ENCODE results near the gene FEM1B. TPM values are rescaled to one million over a fixed set of nuclear protein-coding genes. Genes with fewer than 3 reads are reported as not detected.

FEM1B gene
- total RNA-seq, 5 donors from 2014 or later (not counting 1 experiment from before 2014, with no cell fraction given): 36.9 to 75.8 (median 55.3) TPM

- no peak for DNase-seq
- Histone ChIP-seq H3K4me3 (ENCODE audit: control insufficient read depth in 1 of 2, extremely low read depth in 1 of 2, low read length in 1 of 2) (no peak overlapping the region), H3K27ac (ENCODE audit: low read length) (no peak overlapping the region), H3K36me3 (ENCODE audit: control insufficient read depth in 2 of 2, extremely low read depth in 1 of 2, insufficient read depth in 1 of 2, low read length in 1 of 2) (peaks cover 6 to 24% of the 10 kb centered on the region in 2 donors), H3K4me1 (ENCODE audit: control insufficient read depth in 1 of 2, extremely low read depth in 1 of 2, insufficient read depth in 2 of 2, low read length in 2 of 2) (peaks cover 0 to 22% of the 10 kb centered on the region in 2 experiments), H3K9me3 (no peaks in the 10 kb centered on the region), H3K27me3 (replicated peaks in 1 of 2; ENCODE audit: control insufficient read depth in 2 of 2, extremely low read depth in 1 of 2, insufficient read depth in 2 of 2, low read length in 1 of 2) (no peaks in the 10 kb centered on the region)
- ATAC-seq (replicated peaks in 1 of 4): no peak
- Mint-ChIP-seq H3K4me3 (no peak overlapping the region), H3K27ac (peak overlapping the region in 1 of 2 donors; percentile 6), H3K27me3 (no peaks in the 10 kb centered on the region), H3K4me1 (peaks cover 44 to 63% (median 63%) of the 10 kb centered on the region in 3 donors), H3K9me3 (no peaks in the 10 kb centered on the region), H3K36me3 (peaks cover 31% of the 10 kb centered on the region)
- POLR2A ChIA-PET: no interaction called here
- CTCF ChIA-PET: no interaction called here
Measured at GRCh38 chr15:68292967-68293366, 15.4 kb downstream of the FEM1B start.

DNA sequence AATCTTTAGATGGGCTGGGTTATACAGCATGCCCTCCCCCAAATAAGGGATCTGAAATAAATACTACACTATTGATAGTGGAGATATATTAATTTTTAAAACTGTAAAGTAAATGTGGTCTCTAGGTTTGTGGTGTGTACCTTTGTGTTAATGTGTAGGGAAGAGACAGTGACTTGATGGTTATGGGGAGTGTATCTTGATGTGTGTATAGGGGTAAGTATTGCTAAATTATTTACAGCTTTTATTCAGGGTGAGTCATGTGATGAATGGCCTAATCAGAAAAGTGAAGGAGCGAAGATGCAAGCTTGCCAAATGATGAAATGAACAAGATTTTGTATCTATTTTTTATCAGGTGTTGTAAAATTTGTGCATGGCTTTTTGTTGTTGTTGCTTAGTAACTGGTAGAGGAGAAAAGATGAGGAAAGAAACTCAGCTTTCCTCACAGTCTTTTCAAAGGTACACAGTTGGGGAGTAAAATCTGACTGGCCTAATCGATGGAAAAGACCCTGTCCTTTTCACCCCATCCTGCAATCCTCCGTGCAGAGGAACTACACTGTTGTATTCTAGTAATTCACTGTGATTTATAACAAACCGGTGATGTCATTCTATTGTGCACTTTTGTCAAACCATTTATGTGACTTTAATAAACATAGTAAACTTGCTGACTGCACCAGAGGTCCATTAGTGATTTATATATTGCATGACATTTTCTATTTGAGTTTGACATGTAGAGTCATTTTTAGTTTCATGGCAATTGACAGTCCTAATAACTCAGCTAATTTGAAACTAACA lies 17.7 kb downstream of the FEM1B start:
- H3K36me3 Mint-ChIP-seq: peaks cover 20% of the 10 kb centered on the region
- H3K4me1 Mint-ChIP-seq: peaks cover 46 to 62% (median 60%) of the 10 kb centered on the region in 3 donors

DNA sequence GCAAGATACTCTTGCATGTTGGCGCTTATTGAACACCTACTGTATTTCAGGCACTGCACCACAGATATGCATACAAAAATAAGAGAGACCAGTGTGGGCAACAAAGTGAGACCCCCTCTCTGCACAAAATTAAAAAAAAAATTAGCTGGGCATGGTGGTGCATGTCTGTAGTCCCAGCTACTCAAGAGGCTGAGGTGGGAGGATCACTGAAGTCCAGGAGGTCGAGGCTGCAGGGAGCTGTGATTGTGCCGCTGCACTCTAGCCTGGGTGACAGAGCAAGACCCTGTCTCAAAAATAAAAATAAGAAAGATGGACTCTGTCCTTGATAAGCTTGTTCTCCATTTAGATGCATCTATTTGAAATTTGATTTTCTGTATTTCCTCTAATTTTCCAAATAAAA lies 20.8 kb downstream of the FEM1B start:
- Mint-ChIP-seq H3K4me3 (peak overlapping the region; percentile 65 to 76 (median 70)), H3K27ac (peak overlapping the region; percentile 84 to 90), H3K9me3 (no peaks in the 10 kb centered on the region), H3K36me3 (peaks cover 7% of the 10 kb centered on the region), H3K27me3 (no peaks in the 10 kb centered on the region), H3K4me1 (peaks cover 48% of the 10 kb centered on the region in 3 donors)
- Histone ChIP-seq H3K9me3 (no peaks in the 10 kb centered on the region), H3K27me3 (replicated peaks in 1 of 2; ENCODE audit: control insufficient read depth in 2 of 2, extremely low read depth in 1 of 2, insufficient read depth in 2 of 2, low read length in 1 of 2) (no peaks in the 10 kb centered on the region), H3K4me3 (ENCODE audit: control insufficient read depth in 1 of 2, extremely low read depth in 1 of 2, low read length in 1 of 2) (peak overlapping the region in 1 of 2 donors; percentile 32), H3K27ac (ENCODE audit: low read length) (peak overlapping the region; percentile 59), H3K36me3 (ENCODE audit: control insufficient read depth in 2 of 2, extremely low read depth in 1 of 2, insufficient read depth in 1 of 2, low read length in 1 of 2) (no peaks in the 10 kb centered on the region), H3K4me1 (ENCODE audit: control insufficient read depth in 1 of 2, extremely low read depth in 1 of 2, insufficient read depth in 2 of 2, low read length in 2 of 2) (peaks cover 8 to 15% of the 10 kb centered on the region in 2 experiments)
- no peak for ATAC-seq (replicated peaks in 1 of 4)
- POLR2A ChIA-PET: interaction anchor here in 1 of 2 donors (0.5 kb wide), 1 partner anchor 21 kb away, joined by 5 read pairs; the partner anchor contains the start of gene FEM1B
- no peak for DNase-seq
- 80% methylated on average over 2 of the region's 3 CpGs for WGBS (ENCODE audit: insufficient coverage)
- CTCF ChIA-PET: interaction anchor here (1.0 to 1.1 kb wide), 2 partner anchors 8 to 18 kb away, joined by 3 to 5 read pairs; no protein-coding TSS in a partner anchor

More for the DNA sequence above, 17.7 kb downstream of the FEM1B start:
- H3K4me1 ChIP-seq (ENCODE audit: control insufficient read depth in 1 of 2, extremely low read depth in 1 of 2, insufficient read depth in 2 of 2, low read length in 2 of 2): peaks cover 15 to 21% of the 10 kb centered on the region in 2 experiments
- Mint-ChIP-seq H3K9me3 (no peaks in the 10 kb centered on the region), H3K27me3 (no peaks in the 10 kb centered on the region), H3K4me3 (no peak overlapping the region), H3K27ac (peak overlapping the region in 1 of 2 donors; percentile 76)
- ATAC-seq (replicated peaks in 1 of 4): no peak
- ChIA-PET POLR2A (interaction anchor here in 1 of 2 donors (0.8 kb wide), 1 partner anchor 14 kb away, joined by 3 read pairs; no protein-coding TSS in a partner anchor), CTCF (interaction anchor here in 1 of 2 donors (1.0 to 1.2 kb wide), 2 partner anchors 11 kb away, joined by 3 to 5 read pairs; no protein-coding TSS in a partner anchor)
- WGBS (ENCODE audit: insufficient coverage): 100% methylated on average over 1 of the region's 4 CpGs
- H3K36me3 ChIP-seq (ENCODE audit: control insufficient read depth in 2 of 2, extremely low read depth in 1 of 2, insufficient read depth in 1 of 2, low read length in 1 of 2): peaks cover under 1 to 16% of the 10 kb centered on the region in 2 donors
- H3K27me3 ChIP-seq (replicated peaks in 1 of 2; ENCODE audit: control insufficient read depth in 2 of 2, extremely low read depth in 1 of 2, insufficient read depth in 2 of 2, low read length in 1 of 2): no peaks in the 10 kb centered on the region
- no peak overlapping the region for H3K27ac ChIP-seq (ENCODE audit: low read length)
- no peaks in the 10 kb centered on the region for H3K9me3 ChIP-seq
- no peak for DNase-seq
- no peak overlapping the region for H3K4me3 ChIP-seq (ENCODE audit: control insufficient read depth in 1 of 2, extremely low read depth in 1 of 2, low read length in 1 of 2)

- POLR2A ChIA-PET: interaction anchor here in 1 of 2 donors (0.5 kb wide), 1 partner anchor 21 kb away, joined by 5 read pairs; the partner anchor contains the start of gene FEM1B
- DNase-seq: peak in 7 of 35 experiments; percentile 8 to 66 (median 19)
- WGBS (ENCODE audit: insufficient coverage): 9% methylated on average over 5 of the region's 6 CpGs
Measured at GRCh38 chr15:68298882-68299381, 21.4 kb downstream of the FEM1B start.

DNA sequence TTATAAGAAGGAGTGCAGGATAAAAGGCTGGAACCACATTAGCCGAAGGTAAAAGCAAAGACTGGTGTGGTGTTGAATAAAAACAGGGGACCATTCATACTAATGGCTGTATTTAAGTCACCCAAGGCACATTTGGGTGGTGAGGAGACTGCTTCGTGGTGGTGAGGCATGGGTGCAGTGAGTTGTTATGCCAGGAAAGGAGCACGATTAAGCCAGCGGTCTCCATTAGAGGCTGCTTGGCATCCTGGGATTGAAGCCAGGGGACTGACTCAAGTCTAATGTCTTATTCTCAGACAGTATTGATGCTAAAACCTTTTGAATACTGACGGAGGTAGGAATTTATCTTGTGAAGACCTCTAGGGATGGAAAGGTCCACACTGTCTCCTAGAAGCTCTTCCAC lies 21.9 kb downstream of the FEM1B start:
- peak in 2 of 35 experiments; percentile 4 to 11 for DNase-seq
- WGBS (ENCODE audit: insufficient coverage): 75% methylated on average over 4 of the region's 5 CpGs
- CTCF ChIA-PET: interaction anchor here in 1 of 2 donors (0.8 kb wide), 1 partner anchor 19 kb away, joined by 3 read pairs; no protein-coding TSS in a partner anchor
- H3K36me3 Mint-ChIP-seq: peaks cover 4% of the 10 kb centered on the region
- H3K4me1 ChIP-seq (ENCODE audit: control insufficient read depth in 1 of 2, extremely low read depth in 1 of 2, insufficient read depth in 2 of 2, low read length in 2 of 2): peaks cover 8 to 15% of the 10 kb centered on the region in 2 experiments
- H3K27me3 Mint-ChIP-seq: no peaks in the 10 kb centered on the region
- peak overlapping the region in 1 of 2 donors; percentile 32 for H3K4me3 ChIP-seq (ENCODE audit: control insufficient read depth in 1 of 2, extremely low read depth in 1 of 2, low read length in 1 of 2)
- H3K4me3 Mint-ChIP-seq: peak overlapping the region; percentile 65 to 76 (median 70)
- peak overlapping the region; percentile 59 for H3K27ac ChIP-seq (ENCODE audit: low read length)
- ATAC-seq (replicated peaks in 1 of 4): peak in 1 of 4 experiments; percentile 18
- peaks cover 40 to 48% (median 42%) of the 10 kb centered on the region in 3 donors for H3K4me1 Mint-ChIP-seq
- POLR2A ChIA-PET: no interaction called here
- peak overlapping the region; percentile 84 to 90 for H3K27ac Mint-ChIP-seq
- no peaks in the 10 kb centered on the region for H3K36me3 ChIP-seq (ENCODE audit: control insufficient read depth in 2 of 2, extremely low read depth in 1 of 2, insufficient read depth in 1 of 2, low read length in 1 of 2)
- H3K9me3 ChIP-seq: no peaks in the 10 kb centered on the region
- H3K27me3 ChIP-seq (replicated peaks in 1 of 2; ENCODE audit: control insufficient read depth in 2 of 2, extremely low read depth in 1 of 2, insufficient read depth in 2 of 2, low read length in 1 of 2): no peaks in the 10 kb centered on the region
- H3K9me3 Mint-ChIP-seq: no peaks in the 10 kb centered on the region

More at GRCh38 chr15:68298882-68299381, 21.4 kb downstream of the FEM1B start:
- no peaks in the 10 kb centered on the region for H3K9me3 Mint-ChIP-seq
- H3K36me3 Mint-ChIP-seq: peaks cover 4% of the 10 kb centered on the region
- peak; percentile 70 to 83 (median 76) for ATAC-seq (replicated peaks in 1 of 4)
- H3K27ac Mint-ChIP-seq: peak overlapping the region; percentile 84 to 90
- H3K27ac ChIP-seq (ENCODE audit: low read length): peak overlapping the region; percentile 59
- no peaks in the 10 kb centered on the region for H3K9me3 ChIP-seq
- peak overlapping the region; percentile 65 to 76 (median 70) for H3K4me3 Mint-ChIP-seq
- H3K4me3 ChIP-seq (ENCODE audit: control insufficient read depth in 1 of 2, extremely low read depth in 1 of 2, low read length in 1 of 2): peak overlapping the region; percentile 32 to 60
- peaks cover 42 to 48% (median 42%) of the 10 kb centered on the region in 3 donors for H3K4me1 Mint-ChIP-seq
- CTCF ChIA-PET: interaction anchor here in 1 of 2 donors (1.0 kb wide), 1 partner anchor 18 kb away, joined by 3 read pairs; no protein-coding TSS in a partner anchor
- H3K4me1 ChIP-seq (ENCODE audit: control insufficient read depth in 1 of 2, extremely low read depth in 1 of 2, insufficient read depth in 2 of 2, low read length in 2 of 2): peaks cover 8 to 15% of the 10 kb centered on the region in 2 experiments
- no peaks in the 10 kb centered on the region for H3K36me3 ChIP-seq (ENCODE audit: control insufficient read depth in 2 of 2, extremely low read depth in 1 of 2, insufficient read depth in 1 of 2, low read length in 1 of 2)
- H3K27me3 ChIP-seq (replicated peaks in 1 of 2; ENCODE audit: control insufficient read depth in 2 of 2, extremely low read depth in 1 of 2, insufficient read depth in 2 of 2, low read length in 1 of 2): no peaks in the 10 kb centered on the region
- no peaks in the 10 kb centered on the region for H3K27me3 Mint-ChIP-seq

All from T-cell (primary cell).